Activated naive CD8-positive, alpha-beta T cell (primary cell): ENCODE measurements around the gene DEFB126.

Experiments
- H3K27ac Mint-ChIP-seq: one replicate; pipeline ENCODE4 v1.8.0; 2021; ENCODE audit warnings: mixed read lengths
- H3K27me3 Mint-ChIP-seq: one replicate; pipeline ENCODE4 v1.8.0; 2021; ENCODE audit warnings: mixed read lengths
- H3K36me3 Mint-ChIP-seq: one replicate; pipeline ENCODE4 v1.8.0; 2021; ENCODE audit warnings: mixed read lengths
- H3K4me1 Mint-ChIP-seq: one replicate; pipeline ENCODE4 v1.8.0; 2021; ENCODE audit warnings: low read depth, mixed read lengths
- H3K4me3 Mint-ChIP-seq: one replicate; pipeline ENCODE4 v1.8.0; 2021; ENCODE audit warnings: mild to moderate bottlenecking, mixed read lengths
- H3K9me3 Mint-ChIP-seq: one replicate; pipeline ENCODE4 v1.8.0; 2021; ENCODE audit warnings: low read depth, mixed read lengths

The DEFB126 gene

GRCh38 chr20:187733-188132, 45.3 kb downstream of the DEFB126 start:
- no peak overlapping the region for H3K4me3 Mint-ChIP-seq
- peaks cover 13% of the 10 kb centered on the region for H3K9me3 Mint-ChIP-seq
- no peaks in the 10 kb centered on the region for H3K4me1 Mint-ChIP-seq
- H3K27ac Mint-ChIP-seq: no peak overlapping the region
- peaks cover 35% of the 10 kb centered on the region for H3K27me3 Mint-ChIP-seq
- H3K36me3 Mint-ChIP-seq: peaks cover 5% of the 10 kb centered on the region

- Mint-ChIP-seq H3K9me3 (peaks cover 6% of the 10 kb centered on the region), H3K36me3 (no peaks in the 10 kb centered on the region), H3K27me3 (peaks cover 19% of the 10 kb centered on the region), H3K4me1 (no peaks in the 10 kb centered on the region), H3K27ac (no peak within 1 kb of the TSS), H3K4me3 (no peak within 1 kb of the TSS)
Measured at GRCh38 chr20:189611-190010, 47.2 kb downstream of the DEFB126 start, which contains the start of gene DEFB128. Gene DEFB128 (minus strand): TSS chr20:189711. CDS start chr20:189623, 88 bp downstream.
